GM12878 (cell line): ENCODE data around the gene CLEC16A. TPM values are rescaled to one million over a fixed set of nuclear protein-coding genes. Genes with fewer than 3 reads are reported as not detected.

Experiments
- ATAC-seq: fragments of 200-7000 bp; cut with Tn5 transposase; 3 replicates; pipeline ENCODE4 v1.9.1; 2020; ENCODE audit warnings: mild to moderate bottlenecking, moderate library complexity
- BruUV-seq: library from RNA; stranded (reverse); fragments of 400-500 nt; replicated peaks from 2 replicates; lab custom pipeline; 2021; lab: Mats Ljungman, UMichigan
- CTCF ChIA-PET: fragments of 300-600 bp; sonication (Branson Sonifier 250); formaldehyde crosslinking; extraction: SDS; loops from one replicate; lab custom pipeline; 2021; ENCODE audit warnings: inconsistent platforms; lab: Yijun Ruan, JAX
- POLR2A ChIA-PET: fragments of 350-600 bp; formaldehyde crosslinking; extraction: SDS; loops from one replicate; lab custom pipeline; 2021; ENCODE audit warnings: inconsistent platforms; lab: Charles Lee
- RAD21 ChIA-PET: fragments of 300-600 bp; sonication (Branson Sonifier 250); formaldehyde crosslinking; loops from one replicate; lab custom pipeline; 2023; ENCODE audit warnings: antibody characterized with exemption; ENCODE audit not compliant: unreplicated experiment; lab: Charles Lee
- SMC1A ChIA-PET: fragments of 300-600 bp; sonication (Branson Sonifier 250); formaldehyde crosslinking; loops from one replicate; lab custom pipeline; 2023; ENCODE audit not compliant: unreplicated experiment, uncharacterized antibody; lab: Charles Lee
- DNase-seq: peaks from one replicate; pipeline ENCODE4 v3.0.0-alpha.2; 2011; ENCODE audit warnings: low read depth, low spot score
- FAIRE-seq: peaks from 3 replicates; lab custom pipeline; 2011; peaks lifted over from hg19 to GRCh38; lab: Jason Lieb, UNC
- H2AFZ ChIP-seq: 2 replicates; pipeline ENCODE4 v1.6.0; 2011; ENCODE audit warnings: low read depth, low read length, control low read depth; ENCODE audit not compliant: control insufficient read depth
- H3K27ac ChIP-seq: 2 replicates; pipeline ENCODE4 v1.5.1; 2011; ENCODE audit warnings: control low read depth; ENCODE audit not compliant: control insufficient read depth, insufficient read depth
- H3K27me3 ChIP-seq, 2 experiments: replicated peaks in 1 of 2; 2 replicates each; pipeline versions ENCODE4 v1.6.0 to v1.6.1; 2011; ENCODE audit warnings: low read length in 1 of 2; ENCODE audit not compliant: control insufficient read depth in 2 of 2, insufficient read depth in 2 of 2
- H3K36me3 ChIP-seq, 2 experiments: 2 replicates each; pipeline ENCODE4 v1.5.1; 2011; ENCODE audit warnings: low read length in 1 of 2; ENCODE audit not compliant: control insufficient read depth in 2 of 2, insufficient read depth in 2 of 2
- H3K4me1 ChIP-seq: 2 replicates; pipeline ENCODE4 v1.6.1; 2011; ENCODE audit warnings: mild to moderate bottlenecking, low read length, moderate library complexity, mixed read lengths; ENCODE audit not compliant: control insufficient read depth, insufficient read depth
- H3K4me2 ChIP-seq: 2 replicates; pipeline ENCODE4 v1.6.0; 2011; ENCODE audit warnings: control low read depth; ENCODE audit not compliant: control insufficient read depth, insufficient read depth
- H3K4me3 ChIP-seq: fragments of 200-600 bp; sonication (generic); 2 replicates; pipeline ENCODE4 v1.5.1; 2016
- H3K79me2 ChIP-seq: 2 replicates; pipeline ENCODE4 v1.6.0; 2011; ENCODE audit warnings: low read length; ENCODE audit not compliant: control insufficient read depth, insufficient read depth
- H3K9ac ChIP-seq: 2 replicates; pipeline ENCODE4 v1.8.0; 2011; ENCODE audit warnings: low read length, control low read depth, mixed read lengths; ENCODE audit not compliant: control insufficient read depth, insufficient read depth
- H3K9me3 ChIP-seq: replicated peaks from 3 replicates; pipeline ENCODE4 v1.5.1; 2011; ENCODE audit warnings: mild to moderate bottlenecking, low read length; ENCODE audit not compliant: control insufficient read depth, insufficient read depth
- H4K20me1 ChIP-seq: 2 replicates; pipeline ENCODE4 v1.6.0; 2011; ENCODE audit not compliant: control insufficient read depth, insufficient read depth
- WGBS: methylation state at CpG from one replicate; pipeline ENCODE4 v1.1.6; 2016; ENCODE audit warnings: low lambda C conversion rate; ENCODE audit not compliant: insufficient replicate concordance, insufficient coverage; ENCODE audit errors: missing lambda C conversion rate; 5-methylcytosine and 5-hydroxymethylcytosine counted together
- in situ Hi-C: fragments of 300-500 bp; cut with MboI; formaldehyde crosslinking; loops from 9 replicates; pipeline ENCODE4 v1.14.3; 2018; ENCODE audit warnings: mixed read lengths
- intact Hi-C: fragments of 100-400 bp; cut with micrococcal nuclease; formaldehyde crosslinking; loops from one replicate; pipeline ENCODE4 v1.14.2; 2022; ENCODE audit not compliant: unreplicated experiment
- polyA plus RNA-seq, 11 experiments: library from polyadenylated mRNA; depleted of rRNA in 4 of 11; unstranded in 6 of 11; stranded (reverse) in 5 of 11; fragments of >200 nt; fragmentation: Nextera tagmentation in 4 of 11; fragmentation: Illumina TruSeq in 1 of 11; extraction: Ambion mirVana in 4 of 11; extraction: Trizol in 1 of 11; gene quantifications; 1 replicate in 1 of 11; 2 replicates in 10 of 11; pipeline versions ENCODE4 v1.2.1 to v1.2.3, GENCODE V29; 2011 to 2016; ENCODE audit warnings: inconsistent platforms in 2 of 11, missing spikeins in 2 of 11, low read depth in 1 of 11
- total RNA-seq, 4 experiments: library from RNA; depleted of rRNA in 3 of 4; stranded (reverse); fragments of >200 nt in 3 of 4; fragmentation: Illumina TruSeq in 1 of 4; extraction: Trizol in 1 of 4; gene quantifications; 2 replicates each; pipeline versions ENCODE4 v1.2.1 to v1.2.3, GENCODE V29; 2013 to 2021
- TF ChIP-seq, protein P1 (sequence below): fragments of 450-650 bp; IDR thresholded peaks from 2 replicates; pipeline ENCODE4 v1.6.1; 2017; ENCODE audit warnings: mild to moderate bottlenecking
- TF ChIP-seq, protein P2 (sequence below): fragments of 150-350 bp; IDR thresholded peaks from 2 replicates; pipeline ENCODE4 v1.6.1; 2016; ENCODE audit warnings: low read depth, low read length

Gene CLEC16A
- total and polyA plus RNA-seq, 10 of the 15 experiments (the other 5 are each of a cell fraction or from before 2014, with no cell fraction given): 1.5 to 28.8 (median 19.2) TPM

DNA sequence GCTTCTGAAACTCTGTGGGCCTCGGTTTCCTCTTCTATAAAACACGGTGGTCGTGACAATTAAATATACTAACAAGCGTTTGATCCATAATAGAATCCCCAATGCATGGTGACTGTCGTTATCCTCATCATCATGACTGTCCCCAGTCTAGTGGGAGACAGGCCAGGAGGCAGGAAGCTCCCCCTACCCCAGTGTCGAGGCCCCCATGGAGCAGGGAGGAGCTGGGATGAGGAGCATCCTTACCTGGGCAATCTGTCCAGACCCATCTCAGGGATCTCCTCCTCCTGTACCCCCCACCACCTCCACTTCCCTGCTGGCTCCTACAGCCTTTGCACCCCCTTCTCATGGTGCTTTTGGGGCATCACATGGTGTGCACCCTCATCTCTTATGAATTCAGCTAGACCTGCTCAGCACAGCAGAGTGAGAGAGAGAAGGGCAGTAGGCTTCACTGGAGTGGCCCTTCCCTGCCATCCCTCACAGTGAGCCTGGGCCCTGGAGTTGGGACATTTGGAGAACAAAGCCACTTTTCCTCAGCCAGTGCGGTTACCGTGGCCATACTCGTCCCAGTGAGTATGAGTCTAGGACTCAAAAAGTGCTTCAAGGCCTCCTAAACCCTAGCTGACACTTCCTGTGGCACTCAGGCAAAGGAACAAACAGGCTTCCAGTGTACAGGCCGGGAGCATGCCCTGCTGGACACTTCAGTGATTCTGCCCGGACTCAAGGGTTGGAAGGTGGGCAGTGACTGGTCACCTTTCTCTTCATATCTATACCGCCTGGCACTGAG, 148.6 kb downstream of the CLEC16A start:
- peaks cover 58% of the 10 kb centered on the region for H3K4me1 ChIP-seq
- peak overlapping the region; percentile 31; the same call in 1 of the 2 replicates for H3K9ac ChIP-seq
- peaks cover 0 to under 1% of the 10 kb centered on the region in 2 experiments; a peak in 2 of 4 replicates for H3K36me3 ChIP-seq
- ChIA-PET RAD21 (interaction anchor here (1.0 to 4.5 kb wide), 4 partner anchors 12 to 163 kb away, joined by 4 to 39 read pairs (median 20); partner anchors contain the start of gene SOCS1), SMC1A (interaction anchor here (2.1 to 6.5 kb wide), 4 partner anchors 10 to 15 kb away, joined by 5 to 68 read pairs (median 17); no protein-coding TSS in a partner anchor), POLR2A (interaction anchor here (0.6 to 5.8 kb wide), 5 partner anchors 12 to 162 kb away, joined by 3 to 48 read pairs (median 5); partner anchors contain the start of gene SOCS1), CTCF (interaction anchor here (0.8 to 4.1 kb wide), 5 partner anchors 9 to 128 kb away, joined by 3 to 20 read pairs (median 4); no protein-coding TSS in a partner anchor)
- no peaks in the 10 kb centered on the region for H3K9me3 ChIP-seq
- DNase-seq (no peak), ATAC-seq (no peak), FAIRE-seq (no peak)
- H3K79me2 ChIP-seq: no peaks in the 10 kb centered on the region
- no peaks in the 10 kb centered on the region for H4K20me1 ChIP-seq
- peak overlapping the region; percentile 80 for H3K27ac ChIP-seq
- TF ChIP-seq, protein P1, sequence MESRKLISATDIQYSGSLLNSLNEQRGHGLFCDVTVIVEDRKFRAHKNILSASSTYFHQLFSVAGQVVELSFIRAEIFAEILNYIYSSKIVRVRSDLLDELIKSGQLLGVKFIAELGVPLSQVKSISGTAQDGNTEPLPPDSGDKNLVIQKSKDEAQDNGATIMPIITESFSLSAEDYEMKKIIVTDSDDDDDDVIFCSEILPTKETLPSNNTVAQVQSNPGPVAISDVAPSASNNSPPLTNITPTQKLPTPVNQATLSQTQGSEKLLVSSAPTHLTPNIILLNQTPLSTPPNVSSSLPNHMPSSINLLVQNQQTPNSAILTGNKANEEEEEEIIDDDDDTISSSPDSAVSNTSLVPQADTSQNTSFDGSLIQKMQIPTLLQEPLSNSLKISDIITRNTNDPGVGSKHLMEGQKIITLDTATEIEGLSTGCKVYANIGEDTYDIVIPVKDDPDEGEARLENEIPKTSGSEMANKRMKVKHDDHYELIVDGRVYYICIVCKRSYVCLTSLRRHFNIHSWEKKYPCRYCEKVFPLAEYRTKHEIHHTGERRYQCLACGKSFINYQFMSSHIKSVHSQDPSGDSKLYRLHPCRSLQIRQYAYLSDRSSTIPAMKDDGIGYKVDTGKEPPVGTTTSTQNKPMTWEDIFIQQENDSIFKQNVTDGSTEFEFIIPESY: no peak
- TF ChIP-seq, protein P2, sequence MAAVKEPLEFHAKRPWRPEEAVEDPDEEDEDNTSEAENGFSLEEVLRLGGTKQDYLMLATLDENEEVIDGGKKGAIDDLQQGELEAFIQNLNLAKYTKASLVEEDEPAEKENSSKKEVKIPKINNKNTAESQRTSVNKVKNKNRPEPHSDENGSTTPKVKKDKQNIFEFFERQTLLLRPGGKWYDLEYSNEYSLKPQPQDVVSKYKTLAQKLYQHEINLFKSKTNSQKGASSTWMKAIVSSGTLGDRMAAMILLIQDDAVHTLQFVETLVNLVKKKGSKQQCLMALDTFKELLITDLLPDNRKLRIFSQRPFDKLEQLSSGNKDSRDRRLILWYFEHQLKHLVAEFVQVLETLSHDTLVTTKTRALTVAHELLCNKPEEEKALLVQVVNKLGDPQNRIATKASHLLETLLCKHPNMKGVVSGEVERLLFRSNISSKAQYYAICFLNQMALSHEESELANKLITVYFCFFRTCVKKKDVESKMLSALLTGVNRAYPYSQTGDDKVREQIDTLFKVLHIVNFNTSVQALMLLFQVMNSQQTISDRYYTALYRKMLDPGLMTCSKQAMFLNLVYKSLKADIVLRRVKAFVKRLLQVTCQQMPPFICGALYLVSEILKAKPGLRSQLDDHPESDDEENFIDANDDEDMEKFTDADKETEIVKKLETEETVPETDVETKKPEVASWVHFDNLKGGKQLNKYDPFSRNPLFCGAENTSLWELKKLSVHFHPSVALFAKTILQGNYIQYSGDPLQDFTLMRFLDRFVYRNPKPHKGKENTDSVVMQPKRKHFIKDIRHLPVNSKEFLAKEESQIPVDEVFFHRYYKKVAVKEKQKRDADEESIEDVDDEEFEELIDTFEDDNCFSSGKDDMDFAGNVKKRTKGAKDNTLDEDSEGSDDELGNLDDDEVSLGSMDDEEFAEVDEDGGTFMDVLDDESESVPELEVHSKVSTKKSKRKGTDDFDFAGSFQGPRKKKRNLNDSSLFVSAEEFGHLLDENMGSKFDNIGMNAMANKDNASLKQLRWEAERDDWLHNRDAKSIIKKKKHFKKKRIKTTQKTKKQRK: no peak
- H2AFZ ChIP-seq: no peak overlapping the region
- H3K27me3 ChIP-seq: no peaks in the 10 kb centered on the region
- in situ Hi-C loops: no loop called here
- no TSS peak for BruUV-seq
- WGBS: 85% methylated on average over 12 of the region's 12 CpGs
- no peak overlapping the region for H3K4me2 ChIP-seq
- intact Hi-C loops: no loop called here
- no peak overlapping the region for H3K4me3 ChIP-seq
